Upper lobe of right lung (tissue), 1 donor: ENCODE measurements around the gene JAG2. TPM values are rescaled to one million over a fixed set of nuclear protein-coding genes. Genes with fewer than 3 reads are reported as not detected.

Experiments used
- ATAC-seq: fragments of 200-7000 bp; cut with Tn5 transposase; one replicate; pipeline ENCODE4 v1.9.1; 2020; ENCODE audit warnings: mild to moderate bottlenecking, moderate library complexity
- DNase-seq: peaks from one replicate; pipeline ENCODE4 v3.0.0-alpha.2; 2020
- H3K27ac ChIP-seq: fragments of 200-600 bp; one replicate; pipeline ENCODE4 v1.8.0; 2022
- H3K27me3 ChIP-seq: fragments of 200-600 bp; one replicate; pipeline ENCODE4 v1.8.0; 2022; ENCODE audit warnings: mild to moderate bottlenecking
- H3K36me3 ChIP-seq: fragments of 200-600 bp; one replicate; pipeline ENCODE4 v1.8.0; 2022
- H3K4me1 ChIP-seq: fragments of 200-600 bp; one replicate; pipeline ENCODE4 v1.8.0; 2022
- H3K4me3 ChIP-seq: fragments of 200-600 bp; one replicate; pipeline ENCODE4 v1.8.0; 2022; ENCODE audit warnings: mild to moderate bottlenecking
- H3K9me3 ChIP-seq: fragments of 200-600 bp; one replicate; pipeline ENCODE4 v1.8.0; 2022
- CTCF ChIP-seq: fragments of 200-600 bp; IDR thresholded peaks from one replicate; pipeline ENCODE4 v1.8.0; 2022; ENCODE audit warnings: antibody characterized with exemption
- intact Hi-C: fragments of 100-400 bp; cut with DNase I; formaldehyde crosslinking; loops from one replicate; pipeline ENCODE4 v1.11.0; 2022
- total RNA-seq: library from RNA; stranded (reverse); fragmentation: NEBNext Ultra II Directional; extraction: Animal tissue kit (Norgen Biotek cat#: 25700); gene quantifications from one replicate; pipeline ENCODE4 v1.2.1, GENCODE V29; 2021
- donor health status: DM: no; HTN: yes; CAD: no; lungs with severe emphysema.

Gene JAG2
- total RNA-seq, 1 donor from 2014 or later = 31.2 TPM

GRCh38 chr14:105146181-105146975 is 22.2 kb downstream of the JAG2 start:
- intact Hi-C loops = no loop called here

GRCh38 chr14:105145381-105146180 is 23.0 kb downstream of the JAG2 start:
- DNase-seq = no peak
- no peak for TF ChIP-seq CTCF
- intact Hi-C loops = no loop called here

More at GRCh38 chr14:105146181-105146975, 22.2 kb downstream of the JAG2 start:
- no peak for TF ChIP-seq CTCF
- Histone ChIP-seq H3K36me3 (no peaks in the 10 kb centered on the region), H3K4me3 (no peak overlapping the region), H3K9me3 (no peaks in the 10 kb centered on the region), H3K27ac (no peak overlapping the region), H3K4me1 (no peaks in the 10 kb centered on the region), H3K27me3 (no peaks in the 10 kb centered on the region)
- no peak for ATAC-seq
- DNase-seq = peak; percentile 62

DNA sequence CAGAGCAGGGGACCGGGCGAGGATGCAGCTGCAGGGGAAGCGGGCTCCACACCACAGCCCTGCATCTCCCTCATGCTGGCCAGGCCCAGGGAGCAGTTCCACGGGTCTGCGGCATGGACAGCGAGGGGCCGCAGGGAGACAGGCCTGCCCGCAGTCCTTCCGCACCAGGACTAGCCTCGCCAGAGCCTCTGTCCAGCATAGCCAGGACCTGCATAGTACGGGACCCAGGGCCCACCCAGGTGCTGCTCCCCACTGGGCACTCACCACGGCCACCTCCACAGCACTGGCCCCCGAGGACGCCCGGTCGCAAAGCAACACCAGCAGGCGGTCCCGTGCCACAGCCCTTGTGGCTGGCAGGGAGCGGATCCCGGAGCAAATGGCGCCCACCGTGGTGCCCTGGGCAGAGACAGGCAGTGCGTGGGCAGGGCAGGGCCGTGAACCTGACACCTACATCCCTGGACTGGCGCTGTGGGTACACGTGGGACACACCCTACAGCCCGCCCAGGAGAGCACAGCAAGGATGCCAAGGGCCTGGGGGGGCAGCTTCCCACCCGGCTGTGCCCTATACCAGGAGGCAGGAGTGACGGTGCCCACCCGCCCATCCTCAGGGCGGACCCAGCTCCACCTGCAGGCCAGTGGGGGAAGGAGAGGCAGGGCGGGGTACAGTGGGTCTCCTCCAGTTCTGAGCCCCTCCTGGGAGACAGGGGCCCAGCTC is 23.8 kb downstream of the JAG2 start:
- Histone ChIP-seq H3K9me3 (peaks cover 4% of the 10 kb centered on the region), H3K27ac (no peak overlapping the region), H3K4me3 (no peak overlapping the region), H3K27me3 (no peaks in the 10 kb centered on the region), H3K4me1 (no peaks in the 10 kb centered on the region), H3K36me3 (no peaks in the 10 kb centered on the region)
- peak; percentile 63 for DNase-seq
- peak; percentile 2 for ATAC-seq
- intact Hi-C loops = no loop called here
- TF ChIP-seq CTCF = no peak

More at GRCh38 chr14:105145381-105146180, 23.0 kb downstream of the JAG2 start:
- no peaks in the 10 kb centered on the region for H3K36me3 ChIP-seq
- no peak for ATAC-seq
- H3K9me3 ChIP-seq = no peaks in the 10 kb centered on the region
- no peak overlapping the region for H3K4me3 ChIP-seq
- H3K27me3 ChIP-seq = no peaks in the 10 kb centered on the region
- no peak overlapping the region for H3K27ac ChIP-seq
- H3K4me1 ChIP-seq = no peaks in the 10 kb centered on the region

GRCh38 chr14:105144026-105144665 is 24.4 kb downstream of the JAG2 start:
- ATAC-seq (no peak), DNase-seq (no peak)
- intact Hi-C loops = no loop called here
- Histone ChIP-seq H3K27ac (no peak overlapping the region), H3K27me3 (no peaks in the 10 kb centered on the region), H3K36me3 (no peaks in the 10 kb centered on the region), H3K4me3 (no peak overlapping the region), H3K9me3 (peaks cover 6% of the 10 kb centered on the region), H3K4me1 (no peaks in the 10 kb centered on the region)
- no peak for TF ChIP-seq CTCF

DNA sequence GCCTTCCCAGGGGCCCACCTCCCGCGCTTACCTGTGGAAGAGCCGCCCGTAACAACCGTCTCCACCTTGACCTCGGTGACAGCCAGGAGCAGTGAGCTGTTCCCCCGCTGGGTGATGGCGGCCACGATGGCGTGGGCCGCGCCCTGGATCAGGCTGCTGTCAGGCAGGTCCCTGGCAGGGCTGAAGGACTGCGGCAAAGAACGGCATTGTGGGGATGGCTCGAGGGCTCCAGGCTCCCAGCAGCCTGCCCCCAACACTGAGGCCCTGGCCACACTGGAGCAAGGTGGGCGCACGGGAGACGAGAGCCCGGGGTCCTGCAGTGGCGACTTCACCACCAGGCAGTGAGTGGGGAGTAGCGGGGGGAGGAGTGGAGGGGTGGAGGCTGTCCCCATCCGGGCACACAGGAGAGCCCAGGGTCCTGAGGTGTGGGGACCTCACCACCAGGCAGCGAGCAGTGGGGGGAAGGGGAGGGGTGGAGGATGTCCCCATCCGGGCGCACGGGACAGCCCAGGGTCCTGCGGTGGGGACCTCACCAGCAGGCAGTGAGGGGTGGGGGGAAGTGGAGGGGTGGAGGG is 25.0 kb downstream of the JAG2 start:
- DNase-seq (no peak), ATAC-seq (no peak)
- Histone ChIP-seq H3K9me3 (peaks cover 6% of the 10 kb centered on the region), H3K4me3 (no peak overlapping the region), H3K27ac (no peak overlapping the region), H3K36me3 (no peaks in the 10 kb centered on the region), H3K27me3 (no peaks in the 10 kb centered on the region), H3K4me1 (no peaks in the 10 kb centered on the region)
- intact Hi-C loops = no loop called here
- TF ChIP-seq CTCF = no peak
